Neutrophil (primary cell): ENCODE measurements around the gene ACP4.

Experiments used
- H3K27ac ChIP-seq: fragments of 200-600 bp; sonication (generic); 2 replicates; pipeline ENCODE4 v1.5.1; 2016; ENCODE audit warnings: mild to moderate bottlenecking, moderate library complexity
- H3K27me3 ChIP-seq: fragments of 200-600 bp; sonication (generic); 2 replicates; pipeline ENCODE4 v1.6.0; 2016; ENCODE audit warnings: mild to moderate bottlenecking
- H3K36me3 ChIP-seq: fragments of 200-600 bp; sonication (generic); 2 replicates; pipeline ENCODE4 v1.5.1; 2017
- H3K4me1 ChIP-seq, 2 experiments: fragments of 200-600 bp in 1 of 2; sonication (generic) in 1 of 2; 1 replicate in 1 of 2; 2 replicates in 1 of 2; pipeline versions ENCODE4 v1.5.1 to v1.6.1; 2013 to 2016; ENCODE audit warnings: low read depth in 1 of 2, low read length in 1 of 2, mild to moderate bottlenecking in 1 of 2, moderate library complexity in 1 of 2; ENCODE audit not compliant: control insufficient read depth in 1 of 2, insufficient read depth in 1 of 2
- H3K4me3 ChIP-seq, 2 experiments: fragments of 200-600 bp in 1 of 2; sonication (generic) in 1 of 2; 1 replicate in 1 of 2; 2 replicates in 1 of 2; pipeline ENCODE4 v1.5.1; 2013 to 2016; ENCODE audit warnings: low read depth in 1 of 2, low read length in 1 of 2, mild to moderate bottlenecking in 1 of 2, moderate library complexity in 1 of 2
- H3K9me3 ChIP-seq: fragments of 200-600 bp; sonication (generic); 2 replicates; pipeline ENCODE4 v1.5.1; 2016
- CTCF ChIP-seq: fragments of 200-600 bp; sonication (generic); IDR thresholded peaks from 2 replicates; pipeline ENCODE4 v1.5.1; 2016; ENCODE audit warnings: antibody characterized with exemption

Gene ACP4

GRCh38 chr19:50796128-50796633, 6.0 kb downstream of the ACP4 start:
- Histone ChIP-seq H3K36me3 (peaks cover 41% of the 10 kb centered on the region), H3K4me3 (no peak overlapping the region), H3K27me3 (no peaks in the 10 kb centered on the region), H3K27ac (no peak overlapping the region), H3K4me1 (no peaks in the 10 kb centered on the region), H3K9me3 (no peaks in the 10 kb centered on the region)
- TF ChIP-seq CTCF: no peak

- Histone ChIP-seq H3K4me3 (no peak overlapping the region), H3K9me3 (no peaks in the 10 kb centered on the region), H3K27me3 (no peaks in the 10 kb centered on the region), H3K36me3 (peaks cover 41% of the 10 kb centered on the region), H3K27ac (no peak overlapping the region), H3K4me1 (no peaks in the 10 kb centered on the region)
- TF ChIP-seq CTCF: no peak
Observed at GRCh38 chr19:50796634-50797428, 6.6 kb downstream of the ACP4 start.

GRCh38 chr19:50797429-50797780, 7.2 kb downstream of the ACP4 start:
- H3K4me3 ChIP-seq: no peak overlapping the region
- no peaks in the 10 kb centered on the region for H3K4me1 ChIP-seq
- H3K27ac ChIP-seq: no peak overlapping the region
- H3K27me3 ChIP-seq: no peaks in the 10 kb centered on the region
- TF ChIP-seq CTCF: no peak
- no peaks in the 10 kb centered on the region for H3K9me3 ChIP-seq
- H3K36me3 ChIP-seq: peaks cover 41% of the 10 kb centered on the region

- Histone ChIP-seq H3K9me3 (no peaks in the 10 kb centered on the region), H3K4me3 (no peak overlapping the region), H3K36me3 (peaks cover 41% of the 10 kb centered on the region), H3K27ac (no peak overlapping the region), H3K4me1 (peaks cover 1 to 5% of the 10 kb centered on the region in 2 experiments), H3K27me3 (no peaks in the 10 kb centered on the region)
- no peak for TF ChIP-seq CTCF
Observed at GRCh38 chr19:50797781-50798658, 7.8 kb downstream of the ACP4 start.

- Histone ChIP-seq H3K9me3 (no peaks in the 10 kb centered on the region), H3K27ac (no peak overlapping the region), H3K4me1 (peaks cover 10 to 14% of the 10 kb centered on the region in 2 experiments), H3K4me3 (no peak overlapping the region), H3K36me3 (peaks cover 41% of the 10 kb centered on the region), H3K27me3 (no peaks in the 10 kb centered on the region)
- no peak for TF ChIP-seq CTCF
Observed at GRCh38 chr19:50798659-50799546, 8.7 kb downstream of the ACP4 start.
